ENCODE data around the gene CENPB.

The CENPB gene

GRCh38 chr20:3749087-3749688 lies 37.4 kb downstream of the CENPB start:
- TF ChIP-seq CTCF (IDR thresholded peaks at IDR 0.05) = no peak
- H3K4me1 Mint-ChIP-seq = peaks cover 11% of the 10 kb centered on the region
- H3K4me3 Mint-ChIP-seq = no peak overlapping the region
- H3K36me3 Mint-ChIP-seq (ENCODE audit: low read depth) = peaks cover 37% of the 10 kb centered on the region
- peaks cover 74% of the 10 kb centered on the region for H3K27me3 Mint-ChIP-seq (ENCODE audit: low read depth, poor library complexity)
- peaks cover 6% of the 10 kb centered on the region for H3K9me3 Mint-ChIP-seq
- no peak overlapping the region for H3K27ac Mint-ChIP-seq
- no peak for DNase-seq

- Mint-ChIP-seq H3K27ac (no peak overlapping the region), H3K27me3 (ENCODE audit: low read depth, poor library complexity) (peaks cover 81% of the 10 kb centered on the region), H3K4me3 (no peak overlapping the region), H3K4me1 (peaks cover 11% of the 10 kb centered on the region), H3K9me3 (peaks cover 7% of the 10 kb centered on the region), H3K36me3 (ENCODE audit: low read depth) (peaks cover 44% of the 10 kb centered on the region)
- no peak for DNase-seq
- TF ChIP-seq CTCF (IDR thresholded peaks at IDR 0.05) = no peak
Measured at GRCh38 chr20:3748073-3748472, 38.5 kb downstream of the CENPB start.

- Mint-ChIP-seq H3K4me1 (peaks cover 11% of the 10 kb centered on the region), H3K4me3 (no peak overlapping the region), H3K9me3 (peaks cover 7% of the 10 kb centered on the region), H3K36me3 (ENCODE audit: low read depth) (peaks cover 44% of the 10 kb centered on the region), H3K27ac (no peak overlapping the region), H3K27me3 (ENCODE audit: low read depth, poor library complexity) (peaks cover 78% of the 10 kb centered on the region)
- TF ChIP-seq CTCF (IDR thresholded peaks at IDR 0.05) = no peak
- DNase-seq = no peak
Measured at GRCh38 chr20:3747471-3747870, 39.1 kb downstream of the CENPB start.

GRCh38 chr20:3745686-3746173 lies 40.8 kb downstream of the CENPB start:
- Mint-ChIP-seq H3K36me3 (ENCODE audit: low read depth) (peaks cover 40% of the 10 kb centered on the region), H3K9me3 (peaks cover 7% of the 10 kb centered on the region)

GRCh38 chr20:3744806-3745685 lies 41.5 kb downstream of the CENPB start:
- H3K27me3 Mint-ChIP-seq (ENCODE audit: low read depth, poor library complexity) = peaks cover 54% of the 10 kb centered on the region
- H3K4me1 Mint-ChIP-seq = peaks cover 18% of the 10 kb centered on the region
- peak overlapping the region; percentile 79 for H3K4me3 Mint-ChIP-seq
- peak; percentile 86 for DNase-seq
- no peak for TF ChIP-seq CTCF (IDR thresholded peaks at IDR 0.05)
- H3K36me3 Mint-ChIP-seq (ENCODE audit: low read depth) = peaks cover 37% of the 10 kb centered on the region
- H3K27ac Mint-ChIP-seq = no peak overlapping the region
- H3K9me3 Mint-ChIP-seq = peaks cover 7% of the 10 kb centered on the region

More at GRCh38 chr20:3745686-3746173, 40.8 kb downstream of the CENPB start:
- no peak for DNase-seq
- Mint-ChIP-seq H3K27me3 (ENCODE audit: low read depth, poor library complexity) (peaks cover 61% of the 10 kb centered on the region), H3K4me3 (no peak overlapping the region), H3K4me1 (peaks cover 11% of the 10 kb centered on the region), H3K27ac (no peak overlapping the region)
- no peak for TF ChIP-seq CTCF (IDR thresholded peaks at IDR 0.05)
